GM19372 (cell line): ENCODE results near the gene STAP2.
"Not testable (repeated sequence)": the region's sequence is repeated elsewhere in the genome, so short reads cannot be mapped to it uniquely, and the experiment has no call there.

Experiments
- ATAC-seq: cut with Tn5 transposase; IDR thresholded peaks from one replicate; pipeline ENCODE4 v1.9.1; 2021; ENCODE audit warnings: mild to moderate bottlenecking, low read depth, moderate library complexity; ENCODE audit not compliant: unreplicated experiment

Gene STAP2

GRCh38 chr19:4328991-4329681 lies 9.5 kb downstream of the STAP2 start:
- ATAC-seq = not testable (repeated sequence)

GRCh38 chr19:4328243-4328990 lies 10.2 kb downstream of the STAP2 start:
- peak; percentile 71 for ATAC-seq

DNA sequence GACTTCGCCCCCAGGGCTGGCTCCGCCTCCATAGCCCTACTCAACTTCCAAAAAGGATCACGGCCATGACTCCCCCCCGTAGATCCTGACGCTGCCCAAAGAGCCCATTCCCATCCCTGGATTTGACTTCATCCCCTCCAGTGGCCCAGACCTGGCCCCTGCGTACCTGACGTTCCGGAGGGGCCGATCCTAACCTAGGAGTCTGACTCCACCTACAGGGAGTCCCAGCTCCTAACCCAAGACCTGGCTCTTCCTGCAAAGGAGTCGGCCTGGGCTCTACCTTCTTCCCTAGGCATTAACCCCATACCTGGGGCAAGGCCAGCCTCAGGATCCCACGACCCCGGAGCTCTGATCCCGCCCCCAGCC lies 10.8 kb downstream of the STAP2 start:
- ATAC-seq = no peak

- no peak for ATAC-seq
Measured at GRCh38 chr19:4327252-4327876, 11.3 kb downstream of the STAP2 start.

DNA sequence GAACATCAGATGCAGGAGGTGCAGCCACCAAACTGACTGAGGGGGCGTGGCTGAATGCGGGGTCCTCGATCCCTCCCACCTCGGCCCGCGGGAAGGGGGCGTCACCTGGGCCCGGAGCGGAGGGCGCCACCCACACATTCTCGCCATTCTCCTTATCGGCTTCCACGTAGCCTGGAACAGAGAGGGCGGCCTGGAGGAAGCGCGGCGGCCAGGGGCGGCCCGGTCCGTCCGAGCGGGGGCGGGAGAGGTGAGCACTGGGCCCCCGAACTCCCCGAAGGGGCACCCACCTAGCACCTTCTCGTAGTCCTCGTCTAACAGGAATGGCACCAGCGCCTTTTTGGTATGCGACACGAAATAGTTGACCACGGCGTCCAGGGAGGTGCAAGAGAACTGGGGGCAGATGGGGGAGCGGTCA lies 11.8 kb downstream of the STAP2 start:
- ATAC-seq = no peak

DNA sequence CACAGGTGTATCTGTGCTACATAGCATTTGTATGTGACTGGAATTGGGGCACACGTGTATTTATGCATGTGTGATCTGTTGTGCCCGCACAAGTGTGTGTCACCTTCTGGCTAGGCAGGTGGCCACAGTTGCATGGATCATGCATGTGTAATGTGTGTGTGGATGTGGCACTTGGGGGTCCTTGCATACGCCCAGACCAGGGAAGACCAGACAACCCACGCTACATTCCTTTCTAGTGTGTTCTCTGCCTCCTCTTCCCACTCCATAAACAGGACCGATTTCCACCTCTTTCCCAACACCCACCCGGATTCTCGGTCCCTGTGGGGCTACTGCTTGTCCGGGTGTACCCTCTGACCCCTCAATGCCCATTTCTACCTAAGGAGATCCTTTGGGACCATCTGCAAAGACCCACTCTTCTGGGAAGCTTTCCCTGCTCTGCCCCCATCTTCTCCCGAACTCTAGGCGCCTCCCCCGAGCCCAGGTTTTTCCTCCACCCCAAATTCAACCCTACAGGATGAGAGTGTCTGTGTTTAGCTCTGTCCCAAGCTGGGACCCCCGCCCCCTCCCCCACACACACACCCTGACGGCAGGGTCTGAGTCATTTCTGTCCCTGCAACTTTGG lies 12.3 kb downstream of the STAP2 start:
- no peak for ATAC-seq

GRCh38 chr19:4324228-4324627 lies 14.4 kb downstream of the STAP2 start:
- no peak for ATAC-seq

DNA sequence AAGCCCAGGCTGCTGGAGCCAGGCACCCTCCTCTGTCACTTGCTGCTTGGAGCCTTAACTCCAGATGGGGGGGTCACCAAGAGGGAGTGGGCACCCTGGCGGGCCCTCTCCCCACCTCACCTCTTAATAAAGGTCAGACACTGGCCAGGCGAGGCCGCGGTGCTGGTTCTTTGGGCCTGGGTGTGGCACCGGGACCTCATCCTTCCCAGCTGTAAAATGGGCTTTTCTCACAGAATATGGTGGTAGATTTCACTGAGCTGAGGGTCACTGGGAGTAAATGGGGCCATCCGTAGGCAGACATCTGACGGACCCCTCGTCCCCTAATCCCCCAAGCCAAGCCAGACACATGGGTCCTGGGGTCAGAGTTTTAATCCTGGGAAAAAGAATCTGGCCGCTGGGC lies 14.9 kb downstream of the STAP2 start:
- ATAC-seq = no peak

- ATAC-seq = no peak
Measured at GRCh38 chr19:4322942-4323665, 15.5 kb downstream of the STAP2 start.

DNA sequence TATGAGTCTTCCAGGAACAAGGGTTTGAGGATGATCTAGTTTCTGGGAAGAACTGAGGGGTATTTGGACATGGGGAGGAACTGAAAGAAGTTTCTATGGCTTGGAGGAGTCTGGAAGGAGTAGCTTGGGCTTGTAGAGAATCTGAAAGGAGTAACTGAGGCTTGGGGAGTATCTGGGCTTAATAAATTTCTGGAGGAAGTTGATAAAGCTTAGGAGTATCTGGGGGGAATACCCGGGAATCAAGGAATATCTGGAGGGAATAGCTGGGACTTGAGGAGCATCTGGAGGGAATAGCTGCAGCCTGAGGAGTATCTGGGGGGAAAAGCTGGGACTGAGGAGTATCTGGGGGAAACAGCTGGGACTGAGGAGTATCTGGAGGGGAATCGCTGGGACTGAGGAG lies 18.2 kb downstream of the STAP2 start:
- no peak for ATAC-seq

GRCh38 chr19:4319067-4319718 lies 19.4 kb downstream of the STAP2 start:
- no peak for ATAC-seq

DNA sequence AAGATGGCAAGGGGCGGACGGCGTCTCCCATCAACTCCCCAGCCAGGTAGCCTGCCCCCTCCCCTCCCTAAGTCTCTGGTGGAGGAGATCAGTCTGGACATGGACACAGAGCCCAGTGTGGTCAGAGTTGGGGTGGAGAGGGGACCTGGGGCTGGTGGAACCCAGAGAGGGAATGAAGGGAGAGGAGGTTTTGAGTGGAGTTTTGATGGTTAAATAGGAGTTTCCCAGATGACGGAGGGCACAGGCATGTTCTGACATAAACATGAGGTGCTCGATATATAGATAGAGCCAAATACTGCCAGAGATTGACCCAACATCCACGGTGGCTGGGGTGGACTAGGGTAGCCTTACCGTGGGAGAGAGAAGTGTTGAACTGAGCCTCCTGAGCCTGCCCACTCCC lies 20.2 kb downstream of the STAP2 start:
- no peak for ATAC-seq

DNA sequence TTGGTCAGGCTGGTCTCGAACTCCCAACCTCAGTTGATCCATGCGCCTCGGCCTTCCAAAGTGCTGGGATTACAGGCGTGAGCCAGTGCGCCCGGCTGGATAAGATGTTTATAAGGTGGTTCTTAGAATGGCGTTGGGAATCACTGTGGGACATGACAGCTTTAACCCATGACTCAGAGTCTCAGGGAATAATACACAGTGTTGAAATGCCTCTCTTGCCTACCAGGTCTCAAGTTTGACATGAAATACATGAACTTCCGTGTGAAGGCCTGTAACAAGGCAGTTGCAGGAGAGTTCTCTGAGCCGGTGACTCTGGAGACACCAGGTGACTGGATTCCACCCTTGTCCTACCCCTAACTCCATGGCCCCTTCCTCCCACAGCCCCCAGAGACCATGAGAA lies 21.7 kb downstream of the STAP2 start:
- ATAC-seq = no peak

DNA sequence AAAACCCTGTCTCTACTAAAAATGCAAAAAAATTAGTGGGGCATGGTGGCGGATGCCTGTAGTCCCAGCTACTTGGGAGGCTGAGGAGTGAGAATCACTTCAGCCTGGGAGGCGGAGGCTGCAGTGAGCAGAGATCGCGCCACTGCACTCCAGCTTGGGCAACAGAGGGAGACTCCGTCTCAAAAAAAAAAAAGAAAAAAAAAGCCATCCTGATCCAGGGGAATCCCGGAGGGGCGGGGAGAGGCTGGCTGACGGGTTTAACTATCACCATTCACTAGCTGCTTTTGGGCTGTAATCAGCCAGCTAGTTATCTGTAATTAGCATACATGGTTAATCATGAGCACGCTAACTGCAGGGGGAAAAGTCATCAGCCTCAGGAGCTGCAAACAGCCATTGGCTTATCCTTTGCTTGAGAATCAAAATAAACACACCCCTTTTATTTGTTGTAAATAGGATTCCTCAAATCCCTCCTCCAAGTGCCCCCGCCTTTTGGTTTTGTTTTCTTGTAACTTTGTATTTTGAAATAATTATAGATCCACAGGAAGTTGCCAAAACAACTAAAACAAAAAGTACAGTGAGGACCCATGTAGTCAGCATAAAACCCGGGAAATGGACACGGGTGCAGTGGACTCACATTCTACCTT lies 24.7 kb downstream of the STAP2 start:
- ATAC-seq = no peak

DNA sequence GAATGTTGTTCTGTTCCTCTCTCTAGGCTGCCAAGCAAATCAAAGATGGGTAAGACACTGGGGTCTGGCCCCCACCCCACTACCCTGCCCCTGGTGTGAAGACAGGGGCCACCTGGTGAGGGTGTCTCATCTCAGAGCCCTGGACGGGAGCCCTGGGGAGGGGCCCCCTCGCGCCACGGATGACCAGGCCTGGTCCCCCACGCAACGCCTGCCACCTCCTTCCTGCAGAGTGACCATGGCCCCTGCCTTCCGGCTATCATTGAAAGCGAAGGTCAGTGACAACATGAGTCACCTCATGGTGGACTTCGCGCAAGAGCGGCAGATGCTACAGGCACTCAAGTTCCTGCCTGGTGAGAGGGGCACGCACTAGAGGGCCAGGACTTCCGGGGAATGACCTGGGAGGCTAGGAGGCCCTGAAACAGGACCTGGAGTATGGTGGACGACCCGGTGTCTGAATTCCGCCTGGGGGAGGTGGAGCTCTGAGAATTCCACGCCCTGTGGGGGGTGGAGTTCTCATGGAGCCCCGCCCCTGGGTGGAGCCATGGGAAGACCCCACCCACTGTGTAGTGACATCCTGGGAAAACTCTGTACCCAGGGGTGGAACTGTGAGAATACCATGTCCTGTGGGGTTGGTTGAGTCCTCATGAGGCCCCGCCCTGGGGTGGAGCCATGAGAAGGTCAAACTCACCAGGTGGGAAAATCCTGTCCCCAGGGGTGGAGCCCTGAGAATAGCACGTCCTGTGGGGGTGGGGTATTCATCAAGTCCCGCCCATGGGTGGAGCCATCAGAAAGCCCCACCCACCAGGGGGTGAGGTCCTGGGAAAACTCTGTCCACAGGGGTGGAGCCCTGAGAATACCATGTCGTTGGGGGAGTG lies 28.1 kb downstream of the STAP2 start:
- no peak for ATAC-seq

GRCh38 chr19:4305659-4306058 lies 33.0 kb downstream of the STAP2 start:
- ATAC-seq = no peak

- ATAC-seq = no peak
Measured at GRCh38 chr19:4305257-4305612, 33.4 kb downstream of the STAP2 start.

DNA sequence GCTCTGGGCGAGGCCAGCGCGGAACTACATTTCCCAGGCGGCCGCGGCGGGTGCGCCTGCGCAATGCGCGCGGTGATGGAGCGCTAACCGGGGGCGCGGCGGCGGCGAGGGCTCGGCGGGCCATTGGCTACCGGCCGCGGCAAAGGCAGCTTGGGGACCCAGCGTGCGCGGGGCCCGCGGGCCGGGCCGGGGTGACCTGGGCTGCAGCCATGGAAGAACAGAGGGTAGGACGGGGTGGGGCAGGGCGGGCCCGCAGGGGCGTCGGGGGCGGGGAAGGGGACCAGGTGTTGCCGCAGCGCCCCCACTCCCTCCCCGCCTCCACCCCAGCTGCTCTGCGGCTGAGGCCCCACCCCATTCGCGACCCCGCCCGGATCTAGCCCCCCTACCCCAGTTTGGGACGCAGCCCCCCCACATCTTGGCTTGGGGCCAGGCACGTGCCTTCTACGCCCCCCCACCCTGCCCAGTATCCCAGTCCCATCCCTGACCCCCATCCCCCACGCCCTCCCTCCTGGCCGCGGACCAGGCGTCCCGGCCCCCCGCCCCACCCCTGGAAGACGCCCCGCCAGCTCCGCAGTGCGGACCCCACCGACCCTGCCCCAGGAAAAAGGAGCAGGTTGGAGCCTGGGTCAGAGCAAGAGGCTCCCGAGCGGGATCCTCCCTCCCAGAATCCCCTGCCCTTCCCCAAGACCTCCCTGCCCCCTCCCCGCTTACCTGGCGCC lies 33.9 kb downstream of the STAP2 start, which contains the start of gene FSD1:
Gene FSD1 (plus strand): TSS at position 61 of the 719 bp plus-strand sequence. CDS start 149 bp downstream, at position 210.
- no peak for ATAC-seq
